H1 (cell line): ENCODE data around the gene DMBX1. TPM values are rescaled to one million over a fixed set of nuclear protein-coding genes. Genes with fewer than 3 reads are reported as not detected.

Source experiments
- CTCF ChIA-PET: fragments of 300-600 bp; sonication (Branson Sonifier 250); formaldehyde crosslinking; loops from one replicate; lab custom pipeline; 2021; ENCODE audit not compliant: partially characterized antibody; lab: Charles Lee
- POLR2A ChIA-PET: fragments of 300-600 bp; sonication (Branson Sonifier 250); formaldehyde crosslinking; loops from one replicate; lab custom pipeline; 2021; ENCODE audit warnings: inconsistent platforms; ENCODE audit not compliant: partially characterized antibody; lab: Charles Lee
- DNase-seq, 2 experiments: peaks; one replicate each; pipeline versions ENCODE4 v3.0.0 to v3.0.0-alpha.2; 2010 to 2022; ENCODE audit warnings: low spot score in 2 of 2, low read depth in 1 of 2, mixed read lengths in 1 of 2
- FAIRE-seq: peaks from 2 replicates; lab custom pipeline; 2011; peaks lifted over from hg19 to GRCh38; lab: Jason Lieb, UNC
- H2AFZ ChIP-seq: 2 replicates; pipeline ENCODE4 v1.8.1; 2012; ENCODE audit warnings: low read length, inconsistent platforms
- H2AK5ac ChIP-seq: 2 replicates; pipeline ENCODE4 v1.6.1; 2013; ENCODE audit warnings: low read depth, low read length
- H2BK120ac ChIP-seq: replicated peaks from 2 replicates; pipeline ENCODE3; 2013; ENCODE audit warnings: low read depth, low read length, inconsistent platforms
- H2BK12ac ChIP-seq: 2 replicates; pipeline ENCODE4 v1.6.1; 2013; ENCODE audit warnings: low read depth, low read length
- H2BK15ac ChIP-seq: 2 replicates; pipeline ENCODE4 v1.6.1; 2013; ENCODE audit warnings: low read length
- H2BK20ac ChIP-seq: 2 replicates; pipeline ENCODE4 v1.6.1; 2013; ENCODE audit warnings: low read length
- H2BK5ac ChIP-seq: 2 replicates; pipeline ENCODE4 v1.6.1; 2013; ENCODE audit warnings: low read depth, low read length
- H3K14ac ChIP-seq: 2 replicates; pipeline ENCODE4 v1.6.1; 2013; ENCODE audit warnings: inconsistent platforms; ENCODE audit not compliant: insufficient read length
- H3K18ac ChIP-seq: 2 replicates; pipeline ENCODE4 v1.6.1; 2013; ENCODE audit warnings: low read length; ENCODE audit errors: extremely low read depth
- H3K23ac ChIP-seq: 2 replicates; pipeline ENCODE4 v1.6.1; 2013; ENCODE audit warnings: inconsistent platforms; ENCODE audit not compliant: insufficient read length
- H3K23me2 ChIP-seq: 2 replicates; pipeline ENCODE4 v1.6.1; 2013; ENCODE audit warnings: low read depth, low read length
- H3K27ac ChIP-seq: 2 replicates; pipeline ENCODE4 v1.6.1; 2011; ENCODE audit warnings: low read depth, low read length, inconsistent platforms
- H3K27me3 ChIP-seq, 4 experiments: replicated peaks in 1 of 4; 1 replicate in 1 of 4; 2 replicates in 3 of 4; pipeline versions ENCODE4 v1.6.1 to v1.8.1; 2011 to 2013; ENCODE audit warnings: low read length in 3 of 4, mild to moderate bottlenecking in 3 of 4, inconsistent platforms in 2 of 4, mixed read lengths in 2 of 4, moderate library complexity in 1 of 4; ENCODE audit not compliant: control insufficient read depth in 3 of 4, insufficient read depth in 3 of 4; ENCODE audit errors: extremely low read depth in 1 of 4
- H3K36me3 ChIP-seq, 4 experiments: 2 replicates each; pipeline versions ENCODE4 v1.6.1 to v1.8.1; 2011 to 2013; ENCODE audit warnings: mild to moderate bottlenecking in 4 of 4, low read length in 3 of 4, moderate library complexity in 2 of 4, control low read depth in 1 of 4, inconsistent platforms in 1 of 4; ENCODE audit not compliant: insufficient read depth in 4 of 4, control insufficient read depth in 2 of 4
- H3K4ac ChIP-seq: replicated peaks from 2 replicates; pipeline ENCODE3; 2013; ENCODE audit warnings: low read length, low read depth, mixed read lengths, inconsistent platforms; ENCODE audit not compliant: insufficient read length
- H3K4me1 ChIP-seq, 4 experiments: replicated peaks in 1 of 4; 1 replicate in 1 of 4; 2 replicates in 3 of 4; pipeline versions ENCODE4 v1.6.1 to v1.8.1; 2011 to 2013; ENCODE audit warnings: low read length in 3 of 4, inconsistent platforms in 2 of 4, mixed read lengths in 1 of 4; ENCODE audit not compliant: insufficient read depth in 4 of 4, control insufficient read depth in 3 of 4
- H3K4me2 ChIP-seq, 2 experiments: 2 replicates each; pipeline versions ENCODE4 v1.6.1 to v1.8.1; 2011 to 2013; ENCODE audit warnings: low read depth in 2 of 2, low read length in 2 of 2, control low read depth in 1 of 2, inconsistent platforms in 1 of 2, mild to moderate bottlenecking in 1 of 2; ENCODE audit not compliant: insufficient read depth in 1 of 2
- H3K4me3 ChIP-seq, 4 experiments: fragments of 200-600, 300-600 bp in 1 of 4; sonication (generic), shearing (Covaris generic), sonication (Bioruptor Twin) in 1 of 4; 2 replicates each; pipeline versions ENCODE4 v1.5.1 to v1.8.1; 2011 to 2016; ENCODE audit warnings: low read length in 4 of 4, low read depth in 3 of 4, control low read depth in 2 of 4, inconsistent platforms in 2 of 4, mild to moderate bottlenecking in 2 of 4, mixed read lengths in 1 of 4, moderate library complexity in 1 of 4; ENCODE audit not compliant: insufficient read depth in 2 of 4; ENCODE audit errors: extremely low read depth in 1 of 4
- H3K56ac ChIP-seq: replicated peaks from 2 replicates; pipeline ENCODE3; 2013; ENCODE audit warnings: low read depth, mild to moderate bottlenecking, mixed read lengths, low read length, inconsistent platforms; ENCODE audit not compliant: insufficient read length
- H3K79me1 ChIP-seq: 2 replicates; pipeline ENCODE4 v1.6.1; 2013; ENCODE audit warnings: low read depth, low read length, control low read depth
- H3K79me2 ChIP-seq, 2 experiments: 2 replicates each; pipeline versions ENCODE4 v1.6.1 to v1.8.1; 2012 to 2013; ENCODE audit warnings: low read length in 2 of 2, mild to moderate bottlenecking in 2 of 2, inconsistent platforms in 1 of 2; ENCODE audit not compliant: insufficient read depth in 2 of 2, control insufficient read depth in 1 of 2
- H3K9ac ChIP-seq, 4 experiments: replicated peaks in 1 of 4; 1 replicate in 1 of 4; 2 replicates in 3 of 4; pipeline versions ENCODE4 v1.6.1 to v1.8.1; 2011 to 2013; ENCODE audit warnings: low read depth in 3 of 4, low read length in 3 of 4, control low read depth in 2 of 4, mild to moderate bottlenecking in 2 of 4, moderate library complexity in 2 of 4, inconsistent platforms in 1 of 4; ENCODE audit errors: extremely low read depth in 1 of 4
- H3K9me3 ChIP-seq, 2 experiments: 2 replicates each; pipeline versions ENCODE4 v1.6.1 to v1.8.1; 2012 to 2013; ENCODE audit warnings: mild to moderate bottlenecking in 2 of 2, moderate library complexity in 2 of 2, control low read depth in 1 of 2, inconsistent platforms in 1 of 2, low read depth in 1 of 2, low read length in 1 of 2, mixed read lengths in 1 of 2; ENCODE audit not compliant: insufficient read depth in 2 of 2
- H4K20me1 ChIP-seq, 2 experiments: replicated peaks in 1 of 2; 2 replicates each; pipeline versions ENCODE3 to v1.8.1; 2011 to 2013; ENCODE audit warnings: inconsistent platforms in 2 of 2, low read length in 2 of 2, mild to moderate bottlenecking in 1 of 2; ENCODE audit not compliant: insufficient read depth in 2 of 2, control insufficient read depth in 1 of 2
- H4K5ac ChIP-seq: 2 replicates; pipeline ENCODE4 v1.6.1; 2013; ENCODE audit warnings: low read length, low read depth, mixed read lengths, inconsistent platforms; ENCODE audit not compliant: insufficient read length
- H4K8ac ChIP-seq: 2 replicates; pipeline ENCODE4 v1.8.0; 2013; ENCODE audit warnings: mild to moderate bottlenecking, moderate library complexity, low read length, inconsistent platforms; ENCODE audit not compliant: insufficient read depth; ENCODE audit errors: extremely low read depth
- H4K91ac ChIP-seq: replicated peaks from 2 replicates; pipeline ENCODE3; 2013; ENCODE audit warnings: low read length, mixed read lengths, inconsistent platforms; ENCODE audit not compliant: insufficient read length
- ASH2L ChIP-seq: fragments of 200-600, 300-600 bp; sonication (generic); IDR thresholded peaks from one replicate; pipeline ENCODE4 v1.7.1; 2017; ENCODE audit warnings: low read length
- CBX5 ChIP-seq: fragments of 300-800, 300-1000 bp; sonication (generic); IDR thresholded peaks from 2 replicates; pipeline ENCODE4 v1.7.1; 2016; ENCODE audit warnings: antibody characterized with exemption, low read length, low read depth
- HDAC6 ChIP-seq: IDR thresholded peaks from one replicate; pipeline ENCODE4 v1.7.1; 2012; ENCODE audit warnings: low read depth, mild to moderate bottlenecking, inconsistent platforms, low read length, moderate library complexity
- POU5F1 ChIP-seq: IDR thresholded peaks from 2 replicates; pipeline ENCODE4 v1.6.1; 2011; ENCODE audit warnings: low read depth, mild to moderate bottlenecking, low read length, moderate library complexity
- WGBS, 2 experiments: shearing (Covaris generic) in 1 of 2; methylation state at CpG; one replicate each; pipeline versions ENCODE4 v1.1.6 to v1.1.7; 2013 to 2015; ENCODE audit warnings: low lambda C conversion rate in 2 of 2, mixed read lengths in 2 of 2, inconsistent platforms in 1 of 2, low coverage in 1 of 2, missing lambda C conversion rate in 1 of 2; ENCODE audit not compliant: insufficient replicate concordance in 2 of 2, insufficient coverage in 1 of 2, insufficient read length in 1 of 2; ENCODE audit errors: extremely low coverage in 1 of 2, missing lambda C conversion rate in 1 of 2; 5-methylcytosine and 5-hydroxymethylcytosine counted together
- long read RNA-seq, 2 experiments: library from RNA in 1 of 2; library from capped mRNA in 1 of 2; stranded (forward); transcript quantifications; one replicate each; pipeline ENCODE4 v2.0.0, GENCODE V29; 2021; ENCODE audit warnings: inconsistent platforms in 1 of 2
- polyA minus RNA-seq, 3 experiments: library from RNA; depleted of rRNA, polyadenylated mRNA; stranded (reverse); fragments of >200 nt; gene quantifications; 1 replicate in 2 of 3; 2 replicates in 1 of 3; pipeline ENCODE4 v1.2.3, GENCODE V29; 2011
- polyA plus RNA-seq, 7 experiments: library from polyadenylated mRNA; depleted of rRNA in 3 of 7; stranded (reverse) in 5 of 7; unstranded in 2 of 7; fragments of >200 nt in 5 of 7; fragments of 200-250 nt in 2 of 7; gene quantifications; 1 replicate in 5 of 7; 2 replicates in 1 of 7; 4 replicates in 1 of 7; pipeline versions ENCODE4 v1.2.1 to v1.2.3, GENCODE V29; 2011 to 2013; ENCODE audit warnings: missing spikeins in 2 of 7, mixed read lengths in 2 of 7
- total RNA-seq: library from RNA; stranded (reverse); fragmentation: NEBNext Ultra II Directional; extraction: Animal tissue kit (Norgen Biotek cat#: 25700); gene quantifications from 2 replicates; pipeline ENCODE4 v1.2.1, GENCODE V29; 2021

DMBX1 gene
- total RNA-seq (0.30 TPM in 1 of 2 replicates, not detected in the other), polyA plus RNA-seq (2011; rRNA removed) (0.23 and 0.36 TPM in 2 replicates), polyA minus RNA-seq (2011; rRNA and poly(A)+ RNA removed) (0.07 and 0.41 TPM in 2 replicates)
- 0.26 TPM for polyA plus RNA-seq (2011; cell fraction: cytosol; rRNA removed)
- 0.53 TPM for polyA plus RNA-seq (2011; cell fraction: nucleus; rRNA removed)
- polyA plus RNA-seq (2012, experiment 1 of 2), result 0.24 to 0.30 TPM (median 0.27 TPM) in 4 replicates
- polyA plus RNA-seq (2012, experiment 2 of 2), result 0.12 TPM
- 0.06 TPM for polyA plus RNA-seq (2013, experiment 1 of 2)
- 0.09 TPM for polyA plus RNA-seq (2013, experiment 2 of 2)
- polyA minus RNA-seq (2011; cell fraction: cytosol; rRNA and poly(A)+ RNA removed), result 0.51 TPM
- 0.20 TPM for polyA minus RNA-seq (2011; cell fraction: nucleus; rRNA and poly(A)+ RNA removed)
- long read RNA-seq, experiment 1, result 0 reads
- long read RNA-seq, experiment 2, result 0 reads

DNA sequence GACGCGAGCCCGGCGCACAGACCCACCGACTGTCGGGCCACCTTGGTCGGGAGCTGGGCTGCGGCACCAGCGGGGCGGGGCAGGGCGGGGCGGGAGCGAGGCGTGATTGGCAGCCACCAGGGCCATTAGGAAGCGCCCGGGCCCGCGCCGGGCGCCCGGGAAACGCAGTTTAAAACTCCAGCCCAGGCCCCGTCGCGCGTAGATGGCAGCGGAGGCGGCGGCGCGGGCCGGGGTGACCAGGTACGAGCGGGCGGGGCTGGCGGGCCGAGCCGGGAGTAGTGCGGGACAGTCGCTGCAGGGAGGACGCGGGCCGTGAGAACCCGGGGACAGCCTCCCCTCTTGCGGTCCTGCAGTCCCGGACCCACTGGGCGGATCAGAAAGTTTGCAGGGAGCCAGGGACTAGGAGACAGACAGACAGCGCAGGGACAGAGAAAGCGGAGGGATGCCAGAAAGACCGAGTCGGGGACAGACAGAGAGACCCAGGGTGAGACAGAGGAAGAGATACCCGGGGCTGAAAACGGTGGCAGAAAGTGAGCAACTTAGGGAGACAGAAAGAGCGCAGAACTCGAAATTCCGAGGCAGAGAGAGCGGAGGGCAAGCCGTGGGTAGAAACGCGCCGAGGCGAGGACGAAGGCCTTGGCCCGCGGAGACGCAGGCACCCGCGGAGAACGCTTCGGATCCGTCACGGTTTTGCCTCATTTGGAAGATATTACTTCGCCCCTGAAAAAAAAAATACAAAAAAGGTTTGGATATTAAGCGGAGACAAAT is at the start of gene DMBX1:
TSS of gene DMBX1 (plus strand) at position 199 of the 768 bp plus-strand sequence. CDS start 17,175 bp downstream, outside the sequence.
- H3K14ac ChIP-seq, result no peak within 1 kb of the TSS
- ChIA-PET CTCF (interaction anchor here (1.2 to 35.6 kb wide), 7 partner anchors 10 to 48 kb away, joined by 3 to 1068 read pairs (median 16); a partner anchor contains a TSS), POLR2A (interaction anchor here (0.9 to 2.1 kb wide), 2 partner anchors 9 to 10 kb away, joined by 4 to 6 read pairs; no protein-coding TSS in a partner anchor)
- H3K9me3 ChIP-seq, result no peaks in the 10 kb centered on the region
- H3K36me3 ChIP-seq, result no peaks in the 10 kb centered on the region; a peak in 1 of 8 replicates
- peak within 1 kb of the TSS; percentile 75 for H3K18ac ChIP-seq
- peak within 1 kb of the TSS; percentile 84; the same call in 1 of the 2 replicates for H2BK12ac ChIP-seq
- peaks cover 17% of the 10 kb centered on the region; the same call in 1 of the 2 replicates for H3K23me2 ChIP-seq
- no peak within 1 kb of the TSS for H3K27ac ChIP-seq
- peak within 1 kb of the TSS; percentile 33 to 64 (median 44) for H3K4me3 ChIP-seq
- peaks cover 14 to 48% (median 42%) of the 10 kb centered on the region in 4 experiments for H3K4me1 ChIP-seq
- H2AK5ac ChIP-seq, result 0 out of 2 replicates have a peak within 1 kb of the TSS, but pooled peaks have one; percentile 68
- FAIRE-seq (no peak), DNase-seq (peak in 1 of 2 experiments; percentile 87)
- 1% methylated on average over 54 of the region's 74 CpGs; no CpG with 5 or more reads in 1 of the 2 experiments for WGBS, 2 experiments
- H2BK20ac ChIP-seq, result no peak within 1 kb of the TSS
- no peak within 1 kb of the TSS for H3K9ac ChIP-seq
- H3K4ac ChIP-seq, result no peak within 1 kb of the TSS
- H2BK15ac ChIP-seq, result peak within 1 kb of the TSS; percentile 88; the same call in 1 of the 2 replicates
- peak within 1 kb of the TSS; percentile 81 to 88 for H3K4me2 ChIP-seq
- H3K56ac ChIP-seq, result no peak within 1 kb of the TSS
- peaks cover 91 to 100% (median 99%) of the 10 kb centered on the region in 4 experiments for H3K27me3 ChIP-seq
- H4K5ac ChIP-seq, result no peak within 1 kb of the TSS
- H4K8ac ChIP-seq, result peak within 1 kb of the TSS; percentile 61; the same call in 1 of the 2 replicates
- peak within 1 kb of the TSS; percentile 30 for H4K91ac ChIP-seq
- H2BK120ac ChIP-seq, result no peak within 1 kb of the TSS
- H2BK5ac ChIP-seq, result peak within 1 kb of the TSS; percentile 44; the same call in 1 of the 2 replicates
- H3K79me1 ChIP-seq, result no peaks in the 10 kb centered on the region
- peaks cover 5 to 27% of the 10 kb centered on the region in 2 experiments for H4K20me1 ChIP-seq
- H2AFZ ChIP-seq, result no peak within 1 kb of the TSS
- no peak within 1 kb of the TSS for H3K23ac ChIP-seq
- no peaks in the 10 kb centered on the region for H3K79me2 ChIP-seq
- peak; percentile 17 for TF ChIP-seq ASH2L
- no peak for TF ChIP-seq HDAC6
- no peak for TF ChIP-seq POU5F1
- no peak for TF ChIP-seq CBX5
